ENCODE data around the gene XYLT1.

GRCh38 chr16:17109413-17109812, 361.3 kb downstream of the XYLT1 start:
- TF ChIP-seq TAF15 (IDR thresholded peaks at IDR 0.05; ENCODE audit: low read depth, low read length) (no peak), ZSCAN29 (IDR thresholded peaks at IDR 0.05) (no peak)

Measured in K562 (cell line).